Caco-2 (cell line): ENCODE measurements around the gene ATOSA. TPM values are rescaled to one million over a fixed set of nuclear protein-coding genes. Genes with fewer than 3 reads are reported as not detected.

Experiments used
- BruUV-seq: library from RNA; stranded (reverse); fragments of 400-500 nt; replicated peaks from 2 replicates; lab custom pipeline; 2021; lab: Mats Ljungman, UMichigan
- CTCF ChIA-PET: fragments of 300-600 bp; sonication (Branson Sonifier 250); formaldehyde crosslinking; loops from one replicate; lab custom pipeline; 2022; ENCODE audit warnings: antibody characterized with exemption; lab: Charles Lee
- POLR2A ChIA-PET: fragments of 300-600 bp; sonication (Branson Sonifier 250); formaldehyde crosslinking; loops from one replicate; lab custom pipeline; 2022; ENCODE audit warnings: antibody characterized with exemption; lab: Charles Lee
- DNase-seq, 2 experiments: peaks; one replicate each; pipeline versions ENCODE4 v3.0.0 to v3.0.0-alpha.2; 2020 to 2022
- H3K27me3 ChIP-seq: replicated peaks from 2 replicates; pipeline ENCODE4 v1.6.0; 2011; ENCODE audit warnings: low read length; ENCODE audit not compliant: control insufficient read depth, insufficient read depth
- H3K36me3 ChIP-seq: 2 replicates; pipeline ENCODE4 v1.5.1; 2011; ENCODE audit warnings: low read length; ENCODE audit not compliant: control insufficient read depth, insufficient read depth
- H3K4me1 ChIP-seq: fragments of 250-450 bp; sonication (Bioruptor Pico); 2 replicates; pipeline ENCODE4 v1.5.1; 2020; ENCODE audit warnings: mild to moderate bottlenecking
- H3K4me3 ChIP-seq: 2 replicates; pipeline ENCODE4 v1.5.1; 2011; ENCODE audit warnings: low read depth, mild to moderate bottlenecking, control low read depth, low read length
- H3K9me3 ChIP-seq: fragments of 250-450 bp; sonication (Bioruptor Pico); 2 replicates; pipeline ENCODE4 v1.5.1; 2020; ENCODE audit warnings: mild to moderate bottlenecking, moderate library complexity
- H3K27ac Mint-ChIP-seq: one replicate; pipeline ENCODE4 v1.8.0; 2022; ENCODE audit warnings: mixed read lengths; ENCODE audit not compliant: unreplicated experiment
- H3K27me3 Mint-ChIP-seq: one replicate; pipeline ENCODE4 v1.8.0; 2022; ENCODE audit warnings: mixed read lengths; ENCODE audit not compliant: insufficient read depth, unreplicated experiment
- H3K36me3 Mint-ChIP-seq: one replicate; pipeline ENCODE4 v1.8.0; 2022; ENCODE audit warnings: mild to moderate bottlenecking, mixed read lengths; ENCODE audit not compliant: insufficient read depth, unreplicated experiment
- H3K4me1 Mint-ChIP-seq: one replicate; pipeline ENCODE4 v1.8.0; 2022; ENCODE audit warnings: low read depth, mixed read lengths; ENCODE audit not compliant: unreplicated experiment
- H3K4me3 Mint-ChIP-seq: one replicate; pipeline ENCODE4 v1.8.0; 2022; ENCODE audit warnings: mild to moderate bottlenecking, moderate library complexity, mixed read lengths; ENCODE audit not compliant: unreplicated experiment
- H3K9me3 Mint-ChIP-seq: one replicate; pipeline ENCODE4 v1.8.0; 2022; ENCODE audit warnings: mixed read lengths; ENCODE audit not compliant: unreplicated experiment
- CTCF ChIP-seq, 2 experiments: fragments of 200-600 bp in 1 of 2; IDR thresholded peaks; 1 replicate in 1 of 2; 2 replicates in 1 of 2; pipeline versions ENCODE4 v1.5.1 to v1.8.0; 2011 to 2022; ENCODE audit warnings: antibody characterized with exemption in 1 of 2, control low read depth in 1 of 2, inconsistent platforms in 1 of 2, low read depth in 1 of 2, low read length in 1 of 2, mild to moderate bottlenecking in 1 of 2, moderate library complexity in 1 of 2; ENCODE audit not compliant: insufficient read depth in 1 of 2, severe bottlenecking in 1 of 2, unreplicated experiment in 1 of 2
- intact Hi-C: fragments of 100-400 bp; cut with micrococcal nuclease; formaldehyde crosslinking; loops from one replicate; pipeline ENCODE4 v1.10.0; 2022; ENCODE audit not compliant: unreplicated experiment
- total RNA-seq: library from RNA; stranded (reverse); gene quantifications from 2 replicates; pipeline ENCODE4 v1.2.3, GENCODE V29; 2022

Gene ATOSA
- total RNA-seq, 1 experiment from 2014 or later, result 17.6 TPM

- Histone ChIP-seq H3K9me3 (no peaks in the 10 kb centered on the region), H3K27me3 (no peaks in the 10 kb centered on the region), H3K4me1 (no peaks in the 10 kb centered on the region), H3K4me3 (no peak overlapping the region), H3K36me3 (no peaks in the 10 kb centered on the region)
- TF ChIP-seq CTCF (IDR thresholded peaks at IDR 0.05; ENCODE audit: insufficient read depth in 1 of 2, low read depth in 1 of 2, low read length in 1 of 2, severe bottlenecking in 1 of 2, unreplicated experiment in 1 of 2), result no peak
- intact Hi-C loops, result no loop called here
- BruUV-seq, result no TSS peak
- no peak for DNase-seq
- Mint-ChIP-seq H3K9me3 (no peaks in the 10 kb centered on the region), H3K4me3 (no peak overlapping the region), H3K4me1 (no peaks in the 10 kb centered on the region), H3K27ac (no peak overlapping the region), H3K27me3 (no peaks in the 10 kb centered on the region), H3K36me3 (no peaks in the 10 kb centered on the region)
- ChIA-PET CTCF (no interaction called here), POLR2A (no interaction called here)
Measured at GRCh38 chr15:52636459-52636858, 42.7 kb downstream of the ATOSA start.

- Histone ChIP-seq H3K4me1 (no peaks in the 10 kb centered on the region), H3K4me3 (no peak overlapping the region), H3K36me3 (no peaks in the 10 kb centered on the region), H3K9me3 (no peaks in the 10 kb centered on the region), H3K27me3 (no peaks in the 10 kb centered on the region)
- Mint-ChIP-seq H3K36me3 (no peaks in the 10 kb centered on the region), H3K4me3 (no peak overlapping the region), H3K27me3 (no peaks in the 10 kb centered on the region), H3K9me3 (no peaks in the 10 kb centered on the region), H3K27ac (no peak overlapping the region), H3K4me1 (no peaks in the 10 kb centered on the region)
- ChIA-PET CTCF (no interaction called here), POLR2A (no interaction called here)
- TF ChIP-seq CTCF (IDR thresholded peaks at IDR 0.05; ENCODE audit: insufficient read depth in 1 of 2, low read depth in 1 of 2, low read length in 1 of 2, severe bottlenecking in 1 of 2, unreplicated experiment in 1 of 2), result no peak
- no TSS peak for BruUV-seq
- no peak for DNase-seq
- intact Hi-C loops, result no loop called here
Measured at GRCh38 chr15:52635908-52636307, 43.3 kb downstream of the ATOSA start.

Other genes with a start within 250 kb of the ATOSA start
- gene MYO5A, start 150.5 kb downstream of the ATOSA start, total RNA-seq, result 8.2 and 9.9 TPM in 2 replicates
- 164 and 184 TPM in 2 replicates for gene ARPP19, start 110.4 kb downstream of the ATOSA start, total RNA-seq
- gene ONECUT1, start 110.9 kb upstream of the ATOSA start, total RNA-seq, result 0.53 and 0.68 TPM in 2 replicates